ENCODE data around the gene PRR36.

PRR36 gene

GRCh38 chr19:7866399-7867091, 7.6 kb downstream of the PRR36 start:
- Histone ChIP-seq H3K4me3 (ENCODE audit: low read length in 2 of 2) (no peak overlapping the region), H3K27me3 (ENCODE audit: control insufficient read depth in 2 of 2, insufficient read depth in 2 of 2, low read length in 2 of 2) (peaks cover 17 to 32% of the 10 kb centered on the region in 2 donors), H3K9ac (ENCODE audit: low read depth in 1 of 2, low read length in 2 of 2) (no peak overlapping the region), H3K9me3 (ENCODE audit: control insufficient read depth in 2 of 2, low read length in 2 of 2) (no peaks in the 10 kb centered on the region), H3K36me3 (ENCODE audit: control insufficient read depth in 2 of 2, insufficient read depth in 2 of 2, low read length in 2 of 2) (no peaks in the 10 kb centered on the region), H3K4me1 (ENCODE audit: control insufficient read depth in 2 of 2, insufficient read depth in 2 of 2, low read length in 2 of 2) (peaks cover 20 to 26% of the 10 kb centered on the region in 2 donors), H3K27ac (ENCODE audit: low read depth in 2 of 2, low read length in 2 of 2) (no peak overlapping the region)

GRCh38 chr19:7865262-7865911, 8.8 kb downstream of the PRR36 start:
- no peak overlapping the region for H3K4me3 ChIP-seq (ENCODE audit: low read length in 2 of 2)
- H3K27ac ChIP-seq (ENCODE audit: low read depth in 2 of 2, low read length in 2 of 2) = no peak overlapping the region
- peaks cover 14 to 23% of the 10 kb centered on the region in 2 donors for H3K4me1 ChIP-seq (ENCODE audit: control insufficient read depth in 2 of 2, insufficient read depth in 2 of 2, low read length in 2 of 2)
- peaks cover 24 to 42% of the 10 kb centered on the region in 2 donors for H3K27me3 ChIP-seq (ENCODE audit: control insufficient read depth in 2 of 2, insufficient read depth in 2 of 2, low read length in 2 of 2)
- no peaks in the 10 kb centered on the region for H3K36me3 ChIP-seq (ENCODE audit: control insufficient read depth in 2 of 2, insufficient read depth in 2 of 2, low read length in 2 of 2)
- no peak overlapping the region for H3K9ac ChIP-seq (ENCODE audit: low read depth in 1 of 2, low read length in 2 of 2)
- no peaks in the 10 kb centered on the region for H3K9me3 ChIP-seq (ENCODE audit: control insufficient read depth in 2 of 2, low read length in 2 of 2)

- no peak overlapping the region for H3K4me3 ChIP-seq (ENCODE audit: low read length in 2 of 2)
- H3K36me3 ChIP-seq (ENCODE audit: control insufficient read depth in 2 of 2, insufficient read depth in 2 of 2, low read length in 2 of 2) = no peaks in the 10 kb centered on the region
- peaks cover 14 to 23% of the 10 kb centered on the region in 2 donors for H3K4me1 ChIP-seq (ENCODE audit: control insufficient read depth in 2 of 2, insufficient read depth in 2 of 2, low read length in 2 of 2)
- no peak overlapping the region for H3K27ac ChIP-seq (ENCODE audit: low read depth in 2 of 2, low read length in 2 of 2)
- H3K27me3 ChIP-seq (ENCODE audit: control insufficient read depth in 2 of 2, insufficient read depth in 2 of 2, low read length in 2 of 2) = peaks cover 24 to 42% of the 10 kb centered on the region in 2 donors
- H3K9ac ChIP-seq (ENCODE audit: low read depth in 1 of 2, low read length in 2 of 2) = no peak overlapping the region
- H3K9me3 ChIP-seq (ENCODE audit: control insufficient read depth in 2 of 2, low read length in 2 of 2) = no peaks in the 10 kb centered on the region
Measured at GRCh38 chr19:7864690-7865074, 9.5 kb downstream of the PRR36 start.

- Histone ChIP-seq H3K36me3 (ENCODE audit: control insufficient read depth in 2 of 2, insufficient read depth in 2 of 2, low read length in 2 of 2) (no peaks in the 10 kb centered on the region), H3K4me3 (ENCODE audit: low read length in 2 of 2) (no peak overlapping the region), H3K9ac (ENCODE audit: low read depth in 1 of 2, low read length in 2 of 2) (no peak overlapping the region), H3K27me3 (ENCODE audit: control insufficient read depth in 2 of 2, insufficient read depth in 2 of 2, low read length in 2 of 2) (peaks cover 24 to 42% of the 10 kb centered on the region in 2 donors), H3K9me3 (ENCODE audit: control insufficient read depth in 2 of 2, low read length in 2 of 2) (no peaks in the 10 kb centered on the region), H3K4me1 (ENCODE audit: control insufficient read depth in 2 of 2, insufficient read depth in 2 of 2, low read length in 2 of 2) (peaks cover 14 to 20% of the 10 kb centered on the region in 2 donors), H3K27ac (ENCODE audit: low read depth in 2 of 2, low read length in 2 of 2) (no peak overlapping the region)
Measured at GRCh38 chr19:7863971-7864689, 10.1 kb downstream of the PRR36 start.

GRCh38 chr19:7863157-7863970, 10.8 kb downstream of the PRR36 start:
- Histone ChIP-seq H3K9ac (ENCODE audit: low read depth in 1 of 2, low read length in 2 of 2) (no peak overlapping the region), H3K4me3 (ENCODE audit: low read length in 2 of 2) (no peak overlapping the region), H3K9me3 (ENCODE audit: control insufficient read depth in 2 of 2, low read length in 2 of 2) (no peaks in the 10 kb centered on the region), H3K27me3 (ENCODE audit: control insufficient read depth in 2 of 2, insufficient read depth in 2 of 2, low read length in 2 of 2) (peaks cover 24 to 42% of the 10 kb centered on the region in 2 donors), H3K36me3 (ENCODE audit: control insufficient read depth in 2 of 2, insufficient read depth in 2 of 2, low read length in 2 of 2) (no peaks in the 10 kb centered on the region), H3K27ac (ENCODE audit: low read depth in 2 of 2, low read length in 2 of 2) (no peak overlapping the region), H3K4me1 (ENCODE audit: control insufficient read depth in 2 of 2, insufficient read depth in 2 of 2, low read length in 2 of 2) (peaks cover 7 to 12% of the 10 kb centered on the region in 2 donors)

- no peaks in the 10 kb centered on the region for H3K36me3 ChIP-seq (ENCODE audit: control insufficient read depth in 2 of 2, insufficient read depth in 2 of 2, low read length in 2 of 2)
- H3K27ac ChIP-seq (ENCODE audit: low read depth in 2 of 2, low read length in 2 of 2) = no peak overlapping the region
- H3K4me3 ChIP-seq (ENCODE audit: low read length in 2 of 2) = peak overlapping the region in 1 of 2 donors; percentile 37
- H3K4me1 ChIP-seq (ENCODE audit: control insufficient read depth in 2 of 2, insufficient read depth in 2 of 2, low read length in 2 of 2) = peaks cover 5 to 10% of the 10 kb centered on the region in 2 donors
- H3K9me3 ChIP-seq (ENCODE audit: control insufficient read depth in 2 of 2, low read length in 2 of 2) = no peaks in the 10 kb centered on the region
- peaks cover 23 to 42% of the 10 kb centered on the region in 2 donors for H3K27me3 ChIP-seq (ENCODE audit: control insufficient read depth in 2 of 2, insufficient read depth in 2 of 2, low read length in 2 of 2)
- H3K9ac ChIP-seq (ENCODE audit: low read depth in 1 of 2, low read length in 2 of 2) = no peak overlapping the region
Measured at GRCh38 chr19:7862413-7862951, 11.7 kb downstream of the PRR36 start.

GRCh38 chr19:7861619-7862412, 12.4 kb downstream of the PRR36 start:
- Histone ChIP-seq H3K4me1 (ENCODE audit: control insufficient read depth in 2 of 2, insufficient read depth in 2 of 2, low read length in 2 of 2) (peaks cover 5 to 10% of the 10 kb centered on the region in 2 donors), H3K9ac (ENCODE audit: low read depth in 1 of 2, low read length in 2 of 2) (no peak overlapping the region), H3K27me3 (ENCODE audit: control insufficient read depth in 2 of 2, insufficient read depth in 2 of 2, low read length in 2 of 2) (peaks cover 18 to 42% of the 10 kb centered on the region in 2 donors), H3K27ac (ENCODE audit: low read depth in 2 of 2, low read length in 2 of 2) (no peak overlapping the region), H3K4me3 (ENCODE audit: low read length in 2 of 2) (peak overlapping the region in 1 of 2 donors; percentile 37), H3K36me3 (ENCODE audit: control insufficient read depth in 2 of 2, insufficient read depth in 2 of 2, low read length in 2 of 2) (no peaks in the 10 kb centered on the region), H3K9me3 (ENCODE audit: control insufficient read depth in 2 of 2, low read length in 2 of 2) (no peaks in the 10 kb centered on the region)

GRCh38 chr19:7860714-7861618, 13.2 kb downstream of the PRR36 start:
- Histone ChIP-seq H3K4me1 (ENCODE audit: control insufficient read depth in 2 of 2, insufficient read depth in 2 of 2, low read length in 2 of 2) (peaks cover 5 to 10% of the 10 kb centered on the region in 2 donors), H3K27me3 (ENCODE audit: control insufficient read depth in 2 of 2, insufficient read depth in 2 of 2, low read length in 2 of 2) (peaks cover 15 to 37% of the 10 kb centered on the region in 2 donors), H3K36me3 (ENCODE audit: control insufficient read depth in 2 of 2, insufficient read depth in 2 of 2, low read length in 2 of 2) (no peaks in the 10 kb centered on the region), H3K4me3 (ENCODE audit: low read length in 2 of 2) (no peak overlapping the region), H3K27ac (ENCODE audit: low read depth in 2 of 2, low read length in 2 of 2) (no peak overlapping the region), H3K9me3 (ENCODE audit: control insufficient read depth in 2 of 2, low read length in 2 of 2) (no peaks in the 10 kb centered on the region), H3K9ac (ENCODE audit: low read depth in 1 of 2, low read length in 2 of 2) (no peak overlapping the region)
